Measurements from ENCODE around the gene ANKRD13B. TPM values are rescaled to one million over a fixed set of nuclear protein-coding genes. Genes with fewer than 3 reads are reported as not detected.
A peak's percentile ranks its signal among the peaks of the same experiment; 100 is the strongest.
"Not testable (repeated sequence)": the region's sequence is repeated elsewhere in the genome, so short reads cannot be mapped to it uniquely, and the experiment has no call there.

ANKRD13B gene
- 13.8 TPM for total RNA-seq

DNA sequence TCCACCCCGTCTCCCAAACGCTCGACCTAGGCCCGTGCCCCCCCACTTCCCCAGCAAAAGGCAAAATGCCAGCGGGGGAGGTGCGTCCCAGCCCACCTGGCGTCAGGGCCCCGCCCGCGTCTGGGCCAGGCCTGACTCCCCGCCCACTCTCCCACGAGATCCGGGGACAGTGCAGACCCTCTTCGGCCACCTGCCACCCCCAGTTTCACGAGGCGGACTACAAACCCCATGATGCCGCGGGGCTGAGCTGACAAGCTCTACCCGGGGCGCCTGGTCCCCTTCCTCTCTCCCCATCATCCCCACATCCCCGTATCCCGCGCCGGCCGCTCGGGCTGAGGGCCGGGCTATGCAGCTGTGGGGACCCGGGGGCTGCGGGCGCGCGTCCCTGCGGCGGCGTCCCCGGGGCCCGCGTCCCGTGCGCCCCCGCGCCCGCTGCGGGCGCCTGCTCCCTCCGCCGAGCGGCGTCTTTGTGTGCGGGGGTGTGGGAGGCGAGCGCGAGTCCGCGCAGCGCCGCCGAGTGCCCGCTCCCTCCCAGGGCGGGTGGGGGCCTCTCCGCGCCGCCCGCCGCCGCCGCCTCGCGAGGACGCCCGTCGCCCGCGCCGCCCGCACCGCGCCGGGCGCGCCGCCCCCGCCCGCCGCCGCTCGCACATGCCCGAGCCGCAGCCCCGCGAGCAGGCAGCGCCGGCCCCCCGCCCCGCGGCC is at the start of gene ANKRD13B:
Gene ANKRD13B, plus strand, starts transcription at position 283 of the 702 bp plus-strand sequence. CDS start 490 bp downstream, outside the sequence.
- DNase-seq, result peak; percentile 67

DNA sequence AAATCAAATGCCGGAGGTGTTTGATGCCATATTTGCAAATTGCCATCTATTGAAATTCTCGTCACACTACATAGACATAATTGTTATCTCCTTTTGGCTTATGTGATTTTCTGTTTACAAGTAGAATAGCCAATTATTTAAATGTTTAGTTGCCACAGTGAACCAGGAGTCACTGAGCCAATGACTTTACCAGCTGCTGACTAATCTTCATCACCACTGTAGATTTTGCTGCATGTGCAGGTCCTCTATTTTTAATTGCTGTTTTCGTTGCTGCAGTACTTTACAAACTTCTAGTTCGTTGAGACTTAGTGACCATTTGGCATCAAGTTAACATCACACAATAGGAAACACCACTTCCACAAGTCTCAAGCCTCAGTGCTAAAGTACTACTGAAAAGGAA is 48.9 kb upstream of the ANKRD13B start:
- DNase-seq, result no peak

DNA sequence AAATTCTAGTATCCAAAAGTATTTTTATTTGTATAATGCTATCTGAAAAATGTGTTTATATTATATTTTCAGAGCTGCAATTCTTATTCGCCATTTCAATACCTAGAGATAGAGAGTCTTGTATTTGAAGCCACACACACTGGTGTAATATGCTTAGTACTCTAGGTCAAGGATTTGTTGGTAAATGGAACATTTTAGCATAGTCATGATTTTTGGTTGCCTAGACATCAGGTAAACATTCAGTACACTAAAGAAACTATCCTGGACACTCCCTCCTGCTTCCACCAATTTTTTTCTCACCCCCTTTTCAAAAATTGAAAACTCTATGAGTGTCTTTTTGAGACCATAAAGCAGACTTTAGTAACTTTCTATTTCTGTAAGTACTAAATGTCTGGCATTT is 46.8 kb upstream of the ANKRD13B start:
- DNase-seq, result no peak

DNA sequence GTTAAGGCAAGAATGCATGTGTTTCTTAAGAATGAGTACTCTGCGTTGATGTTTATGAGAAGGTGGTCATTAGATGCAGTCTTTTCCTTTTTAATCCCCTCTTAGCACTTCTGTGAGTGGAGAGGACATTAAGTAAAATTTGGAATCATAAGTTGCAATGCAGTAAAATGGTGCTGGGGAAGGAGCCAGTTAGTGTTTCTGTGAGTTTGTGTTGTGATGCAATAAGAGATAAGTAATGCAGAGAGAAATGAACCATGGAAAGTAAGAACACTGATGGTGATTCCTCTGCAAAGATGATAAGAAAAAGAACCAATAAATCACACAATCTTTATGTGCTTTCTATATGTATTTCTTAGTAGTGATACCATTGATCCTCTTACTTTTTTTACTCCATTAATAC is 46.1 kb upstream of the ANKRD13B start:
- DNase-seq, result no peak

DNA sequence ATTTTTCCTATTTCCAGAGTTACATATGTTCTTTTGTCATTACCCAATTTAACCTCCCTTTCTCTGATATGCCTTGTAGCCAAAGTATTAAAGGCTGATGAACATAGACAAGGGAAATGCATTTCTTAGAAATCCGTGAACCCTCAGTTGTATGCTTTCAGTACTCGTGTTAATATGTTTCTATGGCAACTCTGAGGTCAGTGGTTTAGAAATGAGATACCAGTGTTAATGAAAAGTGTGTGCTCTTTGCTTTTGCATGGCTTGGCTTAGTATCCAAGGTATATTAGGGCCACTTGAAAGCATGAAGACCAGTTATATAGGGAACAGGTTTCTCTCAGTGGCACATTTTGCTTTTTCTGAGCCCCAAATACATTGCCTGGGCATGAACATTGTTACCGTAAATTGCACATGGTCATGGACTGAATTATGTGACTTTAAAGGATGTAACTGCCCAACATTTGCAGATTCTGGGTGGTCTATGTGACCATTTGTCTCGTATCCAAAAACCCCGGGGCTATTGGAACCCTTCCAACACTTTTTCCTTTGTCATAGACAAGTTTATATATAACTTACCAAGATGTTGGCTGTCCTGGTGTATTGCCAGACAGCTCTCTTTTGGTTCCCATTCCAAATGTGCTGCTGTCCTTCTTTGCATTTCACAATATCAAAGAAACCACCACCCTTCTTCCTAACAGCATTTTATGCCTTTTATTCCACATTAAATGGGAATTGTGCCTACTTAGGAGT is 43.6 kb upstream of the ANKRD13B start:
- DNase-seq, result peak; percentile 50

DNA sequence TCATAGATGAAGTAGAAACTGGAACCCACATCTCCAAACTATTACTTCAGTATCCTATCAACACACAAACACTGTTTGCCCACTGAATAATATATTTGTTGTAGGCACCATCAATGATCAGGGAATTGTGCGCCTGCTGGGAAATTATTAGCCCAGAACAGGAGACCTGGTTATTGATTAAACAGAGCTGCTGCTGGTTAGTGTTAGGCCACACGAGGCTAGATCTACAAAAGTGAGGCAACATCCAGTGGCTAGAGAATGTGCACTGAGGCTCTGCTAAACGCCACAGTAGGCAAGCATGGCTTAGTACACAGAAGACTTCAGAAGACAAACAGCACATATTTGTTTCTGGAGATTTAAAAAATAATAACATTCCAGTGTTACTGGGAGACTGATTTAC is 37.1 kb upstream of the ANKRD13B start:
- DNase-seq, result no peak

DNA sequence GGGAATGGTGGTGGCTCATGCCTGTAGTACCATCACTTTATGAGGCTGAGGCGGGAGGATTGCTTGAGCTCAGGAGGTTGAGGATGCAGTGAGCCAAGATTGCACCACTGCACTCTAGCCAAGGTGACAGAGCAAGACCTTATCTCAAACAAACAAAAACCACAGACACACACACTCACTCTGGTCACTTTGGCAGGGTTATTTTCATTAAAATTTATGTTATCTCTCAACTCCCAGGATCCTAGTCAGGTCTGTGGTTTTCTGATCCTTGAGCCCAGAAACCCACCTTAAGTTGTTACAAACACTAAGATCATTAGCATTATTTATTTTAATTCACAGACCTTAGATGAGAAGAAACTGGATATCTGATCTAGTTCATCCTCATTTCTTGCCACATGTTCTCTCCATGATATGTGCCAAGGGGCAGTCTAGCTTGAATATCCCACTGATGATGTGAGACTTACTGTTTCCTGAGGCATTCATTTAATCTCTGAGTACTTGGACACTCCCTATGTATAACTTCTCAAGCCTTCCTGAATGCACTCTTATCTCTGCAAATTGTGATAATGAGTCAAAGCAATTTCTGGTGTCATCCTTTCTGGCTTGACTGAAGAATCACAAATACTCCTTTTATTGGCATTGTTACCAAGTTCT is 35.7 kb upstream of the ANKRD13B start:
- DNase-seq, result no peak

DNA sequence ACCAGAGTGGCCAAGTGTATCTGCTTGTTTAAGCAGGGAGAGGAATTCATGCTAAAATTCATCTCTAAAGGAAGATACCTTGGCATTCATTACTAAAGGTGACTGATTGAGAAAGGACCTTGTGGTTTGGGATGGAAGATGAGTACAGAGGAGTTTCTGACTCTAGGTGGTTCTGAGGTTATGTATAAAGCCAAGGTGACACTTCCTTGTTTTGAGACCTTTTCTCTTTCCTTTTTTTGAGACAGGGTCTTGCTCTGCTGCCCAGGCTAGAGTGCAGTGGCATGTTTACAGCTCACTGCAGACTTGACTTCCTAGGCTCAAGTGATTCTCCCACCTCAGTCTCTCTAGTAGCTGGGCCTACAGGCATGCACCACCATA is 35.2 kb upstream of the ANKRD13B start:
- no peak for DNase-seq

DNA sequence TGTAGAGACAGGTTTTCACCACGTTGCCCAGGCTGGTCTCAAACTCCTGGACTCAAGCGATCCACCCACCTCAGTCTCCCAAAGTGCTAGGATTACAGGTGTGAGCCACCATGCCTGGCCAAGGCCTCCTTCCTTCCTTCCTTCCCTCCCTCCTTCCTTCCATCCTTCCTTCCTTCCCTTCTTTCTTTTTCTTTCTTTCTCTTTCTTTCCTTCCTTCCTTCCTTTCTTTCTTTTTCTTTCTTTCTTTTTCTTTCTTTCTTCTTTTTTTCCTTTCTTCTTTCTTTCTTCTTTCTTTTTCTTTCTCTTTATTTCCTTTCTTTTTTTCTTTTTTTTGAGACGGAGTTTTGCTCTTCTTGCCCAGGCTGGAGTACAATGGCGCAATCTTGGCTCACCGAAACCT is 34.8 kb upstream of the ANKRD13B start:
- not testable (repeated sequence) for DNase-seq

DNA sequence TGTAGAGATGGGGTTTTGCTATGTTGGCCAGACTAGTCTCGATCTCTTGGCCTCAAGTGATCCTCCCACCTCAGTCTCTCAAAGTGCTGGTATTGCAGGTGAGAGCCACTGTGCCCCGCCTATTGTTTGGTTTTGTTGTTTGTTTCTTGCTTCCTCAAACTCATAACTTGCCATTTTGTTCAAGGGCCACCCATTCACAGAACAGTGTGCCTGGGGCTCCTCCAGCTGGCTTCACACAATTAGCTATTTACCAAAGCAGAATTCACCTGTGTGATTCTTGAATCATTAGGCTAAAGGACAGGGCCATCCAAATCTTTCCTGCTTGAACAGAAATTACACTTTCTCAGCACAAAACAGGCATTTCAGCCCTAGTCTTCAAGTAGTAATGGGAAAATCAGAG is 33.3 kb upstream of the ANKRD13B start:
- no peak for DNase-seq

DNA sequence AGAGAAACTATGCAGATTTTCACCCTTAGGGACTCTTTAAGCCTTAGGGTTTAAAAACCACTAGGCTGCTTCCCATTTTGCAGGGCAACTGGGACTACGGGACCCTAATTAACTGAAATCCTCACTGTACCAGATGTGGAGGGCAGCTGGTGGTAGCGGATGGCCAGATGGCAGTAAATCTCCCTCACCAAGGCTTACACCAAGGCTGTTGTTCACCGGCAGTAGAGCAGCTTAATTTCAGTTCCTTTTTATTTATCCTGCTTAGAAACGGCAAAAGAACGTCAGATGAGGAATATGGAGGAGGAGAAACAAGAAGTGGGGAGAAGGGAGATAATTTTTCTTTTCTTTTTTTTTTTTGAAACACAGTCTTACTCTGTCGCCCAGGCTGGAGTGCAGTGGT is 32.6 kb upstream of the ANKRD13B start:
- DNase-seq, result peak; percentile 65

DNA sequence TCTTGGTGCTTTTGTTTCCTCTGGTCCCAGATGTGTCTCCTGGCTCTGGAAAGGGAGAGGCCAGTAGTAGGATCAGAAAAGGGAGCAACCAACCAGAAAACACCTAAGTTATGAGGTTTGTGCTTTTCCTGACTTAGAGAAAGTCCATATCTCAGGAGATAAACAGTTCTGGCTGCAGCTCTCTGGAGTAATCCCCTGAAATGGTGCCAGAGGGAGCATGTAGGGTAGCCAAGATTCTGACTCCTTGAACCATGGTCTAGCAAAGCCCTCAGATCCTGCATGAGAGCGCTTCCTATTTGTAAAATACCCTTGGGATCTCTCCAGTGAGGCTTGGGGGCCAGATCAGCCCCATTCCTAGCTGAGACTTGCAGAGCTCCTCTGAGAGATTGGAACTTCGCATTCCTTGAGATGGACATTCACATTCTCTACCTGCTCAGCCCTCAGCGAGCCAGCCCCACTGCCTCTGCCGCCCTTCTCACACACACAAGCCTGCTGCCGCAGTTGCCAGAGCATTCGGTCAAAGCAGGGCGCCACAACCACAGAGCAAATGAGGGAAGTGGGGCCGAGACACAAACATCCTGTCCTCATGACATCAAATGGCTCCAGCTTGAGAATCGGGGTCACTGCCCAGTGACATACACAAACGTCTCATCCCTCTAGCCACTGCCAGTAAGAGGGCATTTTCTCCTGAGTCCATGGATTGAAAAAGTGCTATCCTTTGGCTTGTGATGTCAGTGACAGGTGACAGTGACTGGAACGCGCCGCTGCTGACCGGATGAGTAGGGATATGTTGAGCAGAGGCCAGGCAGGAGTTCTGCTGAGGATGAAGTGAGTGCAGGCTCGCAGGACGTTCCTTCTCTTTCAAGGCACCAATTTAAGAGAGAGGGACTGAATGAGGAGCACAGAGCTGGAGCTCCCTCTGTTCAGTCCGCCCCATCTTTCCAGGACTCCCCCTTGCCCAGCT is 31.1 kb upstream of the ANKRD13B start:
- DNase-seq, result no peak

DNA sequence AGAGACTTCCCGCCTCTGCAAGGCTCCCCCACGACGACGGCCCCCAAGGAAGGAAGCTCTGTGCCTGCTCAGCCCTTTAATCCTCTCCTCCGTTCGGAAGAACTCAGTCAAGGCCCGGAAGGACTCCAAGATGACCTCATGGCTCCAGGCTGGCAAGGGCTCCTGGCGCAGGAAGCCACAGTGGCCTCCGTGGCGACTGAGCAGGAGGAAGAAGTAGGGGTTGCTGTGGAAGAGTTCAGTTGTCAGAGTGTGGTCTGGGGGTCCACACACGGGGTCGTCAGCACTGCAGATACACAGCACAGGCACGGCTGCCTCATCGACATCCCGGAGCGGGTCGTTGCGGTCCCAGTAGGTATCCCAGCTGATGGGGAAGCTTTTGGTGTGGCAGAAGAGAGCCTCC is 30.3 kb upstream of the ANKRD13B start:
- DNase-seq, result no peak

DNA sequence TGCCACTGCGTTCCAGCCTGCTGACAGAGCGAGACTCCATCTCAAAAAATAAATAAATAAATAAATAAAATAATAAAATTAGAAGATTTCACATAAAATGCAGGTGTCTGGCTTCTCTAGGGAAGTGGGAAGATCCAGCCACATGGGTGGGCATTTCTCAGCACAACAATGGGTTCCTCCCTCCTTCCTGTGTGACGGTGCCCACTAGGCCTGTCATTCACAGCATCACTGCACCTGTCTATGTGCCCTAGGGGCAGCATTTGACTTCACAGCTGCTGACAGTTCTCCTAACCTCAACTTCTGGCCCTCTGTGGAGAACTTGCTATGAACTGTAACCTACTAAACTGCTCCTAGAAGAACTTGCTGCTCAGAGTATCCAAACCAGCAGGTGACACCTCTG is 29.1 kb upstream of the ANKRD13B start:
- DNase-seq, result no peak

DNA sequence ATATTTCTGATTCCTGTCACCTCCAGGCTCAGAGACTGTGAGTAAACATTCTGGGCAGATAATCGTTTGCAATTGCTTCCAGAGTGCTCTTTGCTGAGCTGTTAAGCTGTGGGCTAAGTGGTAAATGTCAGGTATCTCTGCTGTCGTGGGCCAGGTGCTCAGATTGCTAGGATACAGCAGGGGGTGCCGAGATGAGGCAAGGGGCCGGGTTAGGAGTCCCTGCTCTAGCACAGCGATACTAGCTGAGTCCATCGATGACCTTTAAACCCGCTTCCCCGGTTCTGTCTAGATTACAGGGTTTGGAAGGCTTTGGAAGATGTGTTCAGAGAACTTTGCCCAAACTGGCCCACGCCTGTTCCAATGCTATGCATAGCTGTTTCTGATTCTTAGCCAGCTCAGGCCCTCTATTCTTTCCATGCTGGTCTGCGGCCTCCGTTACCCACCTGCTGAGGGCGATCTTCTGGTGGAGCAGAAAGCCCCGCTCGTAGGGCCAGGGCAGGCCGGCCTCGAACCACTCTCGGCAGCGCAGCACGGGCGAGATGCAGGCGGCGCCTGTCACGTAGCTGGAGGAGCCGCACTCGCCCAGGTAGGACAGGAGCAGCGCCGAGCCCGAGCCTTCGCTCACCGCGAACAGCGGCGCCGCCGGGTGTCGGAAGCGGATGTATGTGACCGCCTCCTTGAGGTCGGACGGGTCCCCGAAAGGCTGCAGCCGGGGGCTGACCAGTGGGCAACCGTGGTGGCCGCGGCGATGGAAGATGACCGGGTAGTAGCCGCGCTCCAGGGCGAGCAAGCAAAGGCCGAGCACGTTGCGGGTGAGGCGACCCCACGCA is 27.1 kb upstream of the ANKRD13B start:
- no peak for DNase-seq

DNA sequence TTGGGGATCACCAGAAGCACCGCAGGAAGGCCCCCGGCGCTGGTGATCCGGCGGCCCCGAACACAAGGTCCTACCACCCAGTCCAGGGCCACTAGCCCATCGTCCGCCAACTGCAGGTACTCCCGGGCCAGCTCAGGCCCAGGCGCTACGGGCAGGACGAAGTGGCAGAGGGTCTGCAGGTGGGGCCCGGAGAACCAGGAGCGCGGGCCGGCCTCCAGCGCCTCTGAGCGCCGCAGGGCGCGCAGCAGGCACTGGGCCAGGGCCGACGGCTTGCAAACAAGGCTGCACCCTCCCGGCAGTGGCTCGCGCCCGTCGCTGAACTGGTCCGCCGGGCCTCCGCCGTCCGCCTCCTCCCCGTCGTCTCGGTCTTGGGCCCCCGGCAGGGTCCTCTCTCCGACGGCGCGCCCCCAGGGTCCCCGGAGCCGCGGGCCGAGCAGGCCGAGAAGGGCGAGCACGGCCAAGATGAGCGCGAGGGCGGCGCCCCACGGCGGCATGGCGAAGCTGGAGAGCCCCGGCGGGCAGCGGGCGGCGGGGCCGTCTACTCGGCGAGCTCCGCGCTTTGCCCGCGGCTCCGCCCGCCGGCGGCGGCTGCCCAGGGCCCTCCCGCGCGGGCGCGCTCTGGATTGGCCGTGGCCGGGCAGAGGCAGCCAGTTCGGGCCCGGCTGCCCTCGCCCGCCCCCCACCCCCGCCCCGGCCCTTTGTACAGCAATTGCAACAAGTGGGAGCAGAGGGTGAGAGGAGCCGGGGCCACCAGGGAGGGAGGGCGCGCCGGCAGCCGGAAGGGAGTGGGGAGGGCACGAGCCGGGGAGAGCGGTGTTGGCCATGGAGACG is 26.2 kb upstream of the ANKRD13B start, which contains the start of gene ABHD15:
Gene ABHD15, minus strand, starts transcription at position 565 of the 831 bp plus-strand sequence. Its CDS starts 71 bp downstream, at position 494.
- peak; percentile 67 for DNase-seq

DNA sequence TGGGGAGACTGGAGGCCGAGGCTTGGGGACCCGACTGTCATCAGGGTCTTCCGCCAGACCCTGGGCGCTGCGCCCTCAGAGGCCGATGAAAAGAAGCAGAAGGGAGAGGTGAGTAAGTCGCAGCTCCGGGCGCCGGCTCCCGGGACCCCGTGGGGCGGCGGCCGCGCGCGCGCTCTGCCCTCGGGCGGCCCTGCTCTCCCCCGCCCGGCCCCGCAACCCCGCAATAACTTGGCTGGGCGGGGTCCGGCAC is 25.7 kb upstream of the ANKRD13B start:
- no peak for DNase-seq

DNA sequence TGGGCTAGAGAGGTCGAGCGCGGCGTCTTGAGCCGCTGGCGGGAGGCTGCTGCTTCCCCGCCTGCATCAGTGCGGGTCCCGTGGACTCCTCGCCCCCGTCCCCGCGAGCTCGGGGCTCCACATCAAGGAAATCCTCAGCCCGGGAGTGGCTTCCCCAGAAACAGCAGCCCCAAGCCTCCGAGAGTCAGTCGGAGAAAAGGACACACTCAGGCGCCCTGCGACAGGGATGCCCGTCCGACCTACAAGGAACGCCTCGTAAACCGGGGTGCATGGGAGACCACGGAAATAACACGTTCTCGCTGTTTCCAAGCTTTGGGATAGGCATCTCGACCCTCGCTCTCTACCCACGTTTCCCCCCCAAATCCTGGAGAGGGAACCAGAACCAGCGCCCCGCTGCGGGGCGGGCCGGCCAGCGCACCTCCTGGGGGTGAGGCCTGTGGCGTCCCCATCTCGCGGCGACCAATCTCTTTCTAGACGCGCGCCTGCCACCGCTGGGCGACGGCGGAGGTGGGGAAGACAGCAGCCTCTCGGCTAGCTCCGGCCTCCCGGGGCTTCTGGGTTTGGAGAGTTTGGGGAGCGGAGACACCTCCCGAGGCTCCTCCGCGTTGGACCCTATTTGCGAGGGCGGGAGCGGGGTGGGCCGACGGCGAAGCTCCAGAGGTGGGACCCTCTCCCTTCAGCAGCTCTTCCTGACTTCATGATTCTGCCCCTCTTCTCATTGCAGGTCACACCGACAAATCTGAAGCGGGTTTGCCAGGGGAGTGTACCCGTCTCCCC is 25.2 kb upstream of the ANKRD13B start:
- DNase-seq, result peak; percentile 49

Data from tongue (tissue), 2 donors.